ENCODE results near the gene SCP2.

- TF ChIP-seq CTCF (IDR thresholded peaks at IDR 0.05; ENCODE audit: insufficient read depth, low read length, poor library complexity, severe bottlenecking): no peak
- TF ChIP-seq EZH2phosphoT487 (conservative IDR thresholded peaks at IDR 0.05; ENCODE audit: low read length): no peak
Observed at GRCh38 chr1:52994656-52995055, 67.6 kb downstream of the SCP2 start.
